Neural cell (in vitro differentiated cells): ENCODE results near the gene IMPG1.

Experiments used
- EP300 ChIP-seq: fragments of 450-650 bp; conservative IDR thresholded peaks from 2 replicates; pipeline ENCODE4 v1.6.1; 2014; ENCODE audit warnings: antibody characterized with exemption, mild to moderate bottlenecking, moderate library complexity; ENCODE audit not compliant: poor library complexity, severe bottlenecking
- EZH2 ChIP-seq: fragments of 200-600, 300-800 bp; shearing (Covaris generic), sonication (generic); IDR thresholded peaks from 2 replicates; pipeline ENCODE4 v1.6.1; 2014; ENCODE audit warnings: antibody characterized with exemption, low read length, borderline replicate concordance, mild to moderate bottlenecking; ENCODE audit not compliant: insufficient read depth, poor library complexity, severe bottlenecking
- MXI1 ChIP-seq: fragments of 450-650 bp; conservative IDR thresholded peaks from 2 replicates; pipeline ENCODE4 v1.6.1; 2014; ENCODE audit warnings: antibody characterized with exemption, mild to moderate bottlenecking; ENCODE audit not compliant: poor library complexity, severe bottlenecking
- POLR2AphosphoS5 ChIP-seq: IDR thresholded peaks from 2 replicates; pipeline ENCODE4 v1.6.1; 2012
- RAD21 ChIP-seq: fragments of 450-650 bp; conservative IDR thresholded peaks from 2 replicates; pipeline ENCODE4 v1.6.1; 2014; ENCODE audit warnings: antibody characterized with exemption, mild to moderate bottlenecking, moderate library complexity
- SMC3 ChIP-seq: fragments of 450-650 bp; conservative IDR thresholded peaks from 2 replicates; pipeline ENCODE4 v1.6.1; 2014; ENCODE audit warnings: antibody characterized with exemption, mild to moderate bottlenecking, moderate library complexity; ENCODE audit not compliant: poor library complexity
- TAF1 ChIP-seq: IDR thresholded peaks from 2 replicates; pipeline ENCODE4 v1.6.1; 2012; ENCODE audit warnings: low read depth
- TF ChIP-seq, protein P1 (sequence below): fragments of 450-650 bp; IDR thresholded peaks from 2 replicates; pipeline ENCODE4 v1.5.1; 2014; ENCODE audit warnings: antibody characterized with exemption, mild to moderate bottlenecking, moderate library complexity; ENCODE audit not compliant: poor library complexity, severe bottlenecking
- TF ChIP-seq, protein P2 (sequence below): IDR thresholded peaks from 2 replicates; pipeline ENCODE4 v1.6.1; 2012; ENCODE audit warnings: borderline replicate concordance

DNA sequence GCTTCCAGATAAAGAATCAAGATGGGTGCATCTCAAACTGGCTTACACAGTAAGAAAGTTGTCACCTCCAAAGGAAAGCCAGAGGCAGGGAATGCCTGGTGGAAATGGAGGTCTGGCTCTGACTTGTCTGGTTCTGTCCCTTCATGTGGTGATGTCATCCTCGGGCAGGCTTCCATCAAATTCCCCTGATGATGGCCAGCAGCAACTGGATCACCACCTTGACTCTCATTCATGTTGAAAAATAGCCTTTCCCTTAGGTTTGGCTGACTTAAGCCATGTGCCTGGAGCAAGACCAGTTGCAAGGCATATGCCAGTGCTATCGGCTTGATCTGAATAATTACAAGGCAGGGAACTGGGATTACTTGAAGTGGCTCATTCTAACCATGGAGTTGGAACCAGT lies 28.8 kb downstream of the IMPG1 start:
- TF ChIP-seq, protein P1, sequence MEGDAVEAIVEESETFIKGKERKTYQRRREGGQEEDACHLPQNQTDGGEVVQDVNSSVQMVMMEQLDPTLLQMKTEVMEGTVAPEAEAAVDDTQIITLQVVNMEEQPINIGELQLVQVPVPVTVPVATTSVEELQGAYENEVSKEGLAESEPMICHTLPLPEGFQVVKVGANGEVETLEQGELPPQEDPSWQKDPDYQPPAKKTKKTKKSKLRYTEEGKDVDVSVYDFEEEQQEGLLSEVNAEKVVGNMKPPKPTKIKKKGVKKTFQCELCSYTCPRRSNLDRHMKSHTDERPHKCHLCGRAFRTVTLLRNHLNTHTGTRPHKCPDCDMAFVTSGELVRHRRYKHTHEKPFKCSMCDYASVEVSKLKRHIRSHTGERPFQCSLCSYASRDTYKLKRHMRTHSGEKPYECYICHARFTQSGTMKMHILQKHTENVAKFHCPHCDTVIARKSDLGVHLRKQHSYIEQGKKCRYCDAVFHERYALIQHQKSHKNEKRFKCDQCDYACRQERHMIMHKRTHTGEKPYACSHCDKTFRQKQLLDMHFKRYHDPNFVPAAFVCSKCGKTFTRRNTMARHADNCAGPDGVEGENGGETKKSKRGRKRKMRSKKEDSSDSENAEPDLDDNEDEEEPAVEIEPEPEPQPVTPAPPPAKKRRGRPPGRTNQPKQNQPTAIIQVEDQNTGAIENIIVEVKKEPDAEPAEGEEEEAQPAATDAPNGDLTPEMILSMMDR = no peak
- TF ChIP-seq RAD21 (no peak), TAF1 (no peak), EZH2 (no peak), POLR2AphosphoS5 (no peak), SMC3 (no peak), EP300 (no peak), MXI1 (no peak)
- TF ChIP-seq, protein P2, sequence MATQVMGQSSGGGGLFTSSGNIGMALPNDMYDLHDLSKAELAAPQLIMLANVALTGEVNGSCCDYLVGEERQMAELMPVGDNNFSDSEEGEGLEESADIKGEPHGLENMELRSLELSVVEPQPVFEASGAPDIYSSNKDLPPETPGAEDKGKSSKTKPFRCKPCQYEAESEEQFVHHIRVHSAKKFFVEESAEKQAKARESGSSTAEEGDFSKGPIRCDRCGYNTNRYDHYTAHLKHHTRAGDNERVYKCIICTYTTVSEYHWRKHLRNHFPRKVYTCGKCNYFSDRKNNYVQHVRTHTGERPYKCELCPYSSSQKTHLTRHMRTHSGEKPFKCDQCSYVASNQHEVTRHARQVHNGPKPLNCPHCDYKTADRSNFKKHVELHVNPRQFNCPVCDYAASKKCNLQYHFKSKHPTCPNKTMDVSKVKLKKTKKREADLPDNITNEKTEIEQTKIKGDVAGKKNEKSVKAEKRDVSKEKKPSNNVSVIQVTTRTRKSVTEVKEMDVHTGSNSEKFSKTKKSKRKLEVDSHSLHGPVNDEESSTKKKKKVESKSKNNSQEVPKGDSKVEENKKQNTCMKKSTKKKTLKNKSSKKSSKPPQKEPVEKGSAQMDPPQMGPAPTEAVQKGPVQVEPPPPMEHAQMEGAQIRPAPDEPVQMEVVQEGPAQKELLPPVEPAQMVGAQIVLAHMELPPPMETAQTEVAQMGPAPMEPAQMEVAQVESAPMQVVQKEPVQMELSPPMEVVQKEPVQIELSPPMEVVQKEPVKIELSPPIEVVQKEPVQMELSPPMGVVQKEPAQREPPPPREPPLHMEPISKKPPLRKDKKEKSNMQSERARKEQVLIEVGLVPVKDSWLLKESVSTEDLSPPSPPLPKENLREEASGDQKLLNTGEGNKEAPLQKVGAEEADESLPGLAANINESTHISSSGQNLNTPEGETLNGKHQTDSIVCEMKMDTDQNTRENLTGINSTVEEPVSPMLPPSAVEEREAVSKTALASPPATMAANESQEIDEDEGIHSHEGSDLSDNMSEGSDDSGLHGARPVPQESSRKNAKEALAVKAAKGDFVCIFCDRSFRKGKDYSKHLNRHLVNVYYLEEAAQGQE = no peak
